ENCODE results near the gene ATP6V0A1.

- TF ChIP-seq CTCF (IDR thresholded peaks at IDR 0.05) (no peak), POLR2AphosphoS5 (IDR thresholded peaks at IDR 0.05) (no peak)
Measured at GRCh38 chr17:42564815-42565522, 106.3 kb downstream of the ATP6V0A1 start.
